Transverse colon (tissue), 4 donors: ENCODE data around the gene MCFD2. TPM values are rescaled to one million over a fixed set of nuclear protein-coding genes. Genes with fewer than 3 reads are reported as not detected.

Experiments
- DNase-seq: peaks from one replicate; pipeline ENCODE4 v3.0.0-alpha.2; 2019
- H3K27ac ChIP-seq, 4 donors: fragments of 200-600 bp; sonication (generic); 2 replicates each; pipeline ENCODE4 v1.5.1; 2016 to 2018; ENCODE audit warnings: inconsistent platforms in 4 of 4
- H3K27me3 ChIP-seq: fragments of 200-600 bp; sonication (generic); 2 replicates; pipeline ENCODE4 v1.5.1; 2017; ENCODE audit warnings: inconsistent platforms
- H3K36me3 ChIP-seq, 4 donors: fragments of 200-600 bp; sonication (generic); 2 replicates each; pipeline ENCODE4 v1.5.1; 2017 to 2019; ENCODE audit warnings: inconsistent platforms in 4 of 4
- H3K4me1 ChIP-seq, 4 donors: fragments of 200-600 bp; sonication (generic); 2 replicates each; pipeline ENCODE4 v1.5.1; 2017 to 2020; ENCODE audit warnings: inconsistent platforms in 4 of 4
- H3K4me3 ChIP-seq, 4 donors: fragments of 200-600 bp; sonication (generic); 1 replicate in 1 of 4; 2 replicates in 3 of 4; pipeline versions ENCODE4 v1.5.1 to v1.6.1; 2017 to 2019; ENCODE audit warnings: inconsistent platforms in 4 of 4
- H3K9me3 ChIP-seq, 2 donors: fragments of 200-600 bp; sonication (generic); 2 replicates each; pipeline ENCODE4 v1.5.1; 2017 to 2019; ENCODE audit warnings: inconsistent platforms in 2 of 2
- EP300 ChIP-seq: sonication (generic); formaldehyde crosslinking; IDR thresholded peaks from one replicate; pipeline ENCODE4 v1.6.1; 2017; ENCODE audit warnings: antibody characterized with exemption, low read depth
- POLR2A ChIP-seq: fragments of 450-650 bp; IDR thresholded peaks from one replicate; pipeline ENCODE4 v1.6.1; 2016; ENCODE audit warnings: antibody characterized with exemption, mild to moderate bottlenecking, moderate library complexity
- POLR2AphosphoS5 ChIP-seq, 3 donors: sonication (generic); formaldehyde crosslinking; IDR thresholded peaks; one replicate each; pipeline ENCODE4 v1.6.1; 2016; ENCODE audit warnings: antibody characterized with exemption in 3 of 3
- WGBS, 2 donors: methylation state at CpG; one replicate each; pipeline ENCODE4 v1.1.5; 2018; ENCODE audit warnings: low coverage in 1 of 2; 5-methylcytosine and 5-hydroxymethylcytosine counted together
- in situ Hi-C, 4 donors: fragments of 200-750 bp; cut with MboI; loops; one replicate each; pipeline versions ENCODE4 v1.15.0 to v1.15.1; 2017; ENCODE audit warnings: low sequenced_read_pairs in 3 of 4, low pct_ligation_motif_present in 1 of 4, low pct_unique_long_range_greater_than_20kb in 1 of 4
- intact Hi-C: fragments of 100-400 bp; cut with DNase I; formaldehyde crosslinking; loops from one replicate; pipeline ENCODE4 v1.15.1; 2023; ENCODE audit warnings: low total_unique reads
- total RNA-seq, 4 donors: library from RNA; depleted of rRNA; stranded (reverse); fragments of >200 nt; gene quantifications; one replicate each; pipeline ENCODE4 v1.1.0, GENCODE V29; 2016
- TF ChIP-seq, protein P1 (sequence below), 5 experiments: fragments of 200-600 bp in 3 of 5; fragments of 450-650 bp in 2 of 5; sonication (generic) in 3 of 5; IDR thresholded peaks; 1 replicate in 2 of 5; 2 replicates in 3 of 5; pipeline ENCODE4 v1.5.1; 2016 to 2017; ENCODE audit warnings: antibody characterized with exemption in 5 of 5, inconsistent platforms in 3 of 5, mild to moderate bottlenecking in 2 of 5, moderate library complexity in 1 of 5

The MCFD2 gene
- total RNA-seq, 4 donors from 2014 or later, result 14.5 to 40.1 (median 26.8) TPM

GRCh38 chr2:46871976-46872381 lies 43.6 kb downstream of the MCFD2 start:
- in situ Hi-C loops (no loop called here), intact Hi-C loops (no loop called here)
- H3K27me3 ChIP-seq, result no peaks in the 10 kb centered on the region
- no peaks in the 10 kb centered on the region for H3K36me3 ChIP-seq
- TF ChIP-seq EP300 (no peak), POLR2AphosphoS5 (IDR thresholded peaks at IDR 0.05) (no peak), POLR2A (no peak)
- TF ChIP-seq, protein P1, sequence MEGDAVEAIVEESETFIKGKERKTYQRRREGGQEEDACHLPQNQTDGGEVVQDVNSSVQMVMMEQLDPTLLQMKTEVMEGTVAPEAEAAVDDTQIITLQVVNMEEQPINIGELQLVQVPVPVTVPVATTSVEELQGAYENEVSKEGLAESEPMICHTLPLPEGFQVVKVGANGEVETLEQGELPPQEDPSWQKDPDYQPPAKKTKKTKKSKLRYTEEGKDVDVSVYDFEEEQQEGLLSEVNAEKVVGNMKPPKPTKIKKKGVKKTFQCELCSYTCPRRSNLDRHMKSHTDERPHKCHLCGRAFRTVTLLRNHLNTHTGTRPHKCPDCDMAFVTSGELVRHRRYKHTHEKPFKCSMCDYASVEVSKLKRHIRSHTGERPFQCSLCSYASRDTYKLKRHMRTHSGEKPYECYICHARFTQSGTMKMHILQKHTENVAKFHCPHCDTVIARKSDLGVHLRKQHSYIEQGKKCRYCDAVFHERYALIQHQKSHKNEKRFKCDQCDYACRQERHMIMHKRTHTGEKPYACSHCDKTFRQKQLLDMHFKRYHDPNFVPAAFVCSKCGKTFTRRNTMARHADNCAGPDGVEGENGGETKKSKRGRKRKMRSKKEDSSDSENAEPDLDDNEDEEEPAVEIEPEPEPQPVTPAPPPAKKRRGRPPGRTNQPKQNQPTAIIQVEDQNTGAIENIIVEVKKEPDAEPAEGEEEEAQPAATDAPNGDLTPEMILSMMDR (IDR thresholded peaks at IDR 0.05), result no peak
- DNase-seq, result no peak
- no peak overlapping the region for H3K27ac ChIP-seq
- H3K4me3 ChIP-seq, result no peak overlapping the region
- no peaks in the 10 kb centered on the region for H3K9me3 ChIP-seq
- peaks cover 7 to 35% (median 21%) of the 10 kb centered on the region in 4 donors for H3K4me1 ChIP-seq
- WGBS, 2 donors, result 94 to 97% methylated on average over 2 to 6 of the region's 6 CpGs

- Histone ChIP-seq H3K27ac (no peak overlapping the region), H3K4me3 (no peak overlapping the region), H3K4me1 (peaks cover 10 to 32% (median 26%) of the 10 kb centered on the region in 4 donors), H3K36me3 (no peaks in the 10 kb centered on the region), H3K9me3 (no peaks in the 10 kb centered on the region), H3K27me3 (no peaks in the 10 kb centered on the region)
- in situ Hi-C loops (no loop called here), intact Hi-C loops (no loop called here)
- DNase-seq, result no peak
- TF ChIP-seq, protein P1 (IDR thresholded peaks at IDR 0.05), result no peak
- no peak for TF ChIP-seq EP300
- no peak for TF ChIP-seq POLR2A
- TF ChIP-seq POLR2AphosphoS5 (IDR thresholded peaks at IDR 0.05), result no peak
- whole genome bisulfite sequencing, 2 donors, result 82 to 100% methylated on average over 1 to 8 of the region's 8 CpGs
Observed at GRCh38 chr2:46870051-46870839, 45.4 kb downstream of the MCFD2 start.

DNA sequence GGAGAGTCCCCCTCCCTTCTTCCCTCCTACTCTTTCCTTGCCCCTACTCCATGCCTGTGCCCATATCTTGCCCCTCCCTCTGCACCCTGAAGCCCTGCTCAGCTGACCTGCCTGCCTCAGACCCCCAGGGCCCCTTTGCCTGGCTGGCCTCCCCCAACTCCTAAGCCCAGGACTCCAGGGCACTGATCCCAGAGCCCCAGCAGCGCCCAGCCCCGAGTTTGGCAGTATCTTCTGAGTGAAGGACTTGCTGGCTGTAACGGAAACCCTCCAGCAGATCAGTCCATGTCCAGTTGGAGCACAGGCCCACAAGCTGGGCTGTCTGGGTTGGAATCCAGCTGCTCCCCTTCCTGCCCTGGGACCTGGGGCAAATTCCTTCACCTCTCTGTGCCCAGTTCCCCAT lies 46.0 kb downstream of the MCFD2 start:
- intact Hi-C loops, result no loop called here
- no peak for DNase-seq
- WGBS, 2 donors, result 72% methylated on average over 3 of the region's 3 CpGs; no CpG with 5 or more reads in 1 of the 2 donors
- H3K27ac ChIP-seq, result no peak overlapping the region
- no peaks in the 10 kb centered on the region for H3K36me3 ChIP-seq
- in situ Hi-C loops, result no loop called here
- no peak for TF ChIP-seq POLR2A
- no peak for TF ChIP-seq EP300
- TF ChIP-seq POLR2AphosphoS5 (IDR thresholded peaks at IDR 0.05), result no peak
- H3K27me3 ChIP-seq, result no peaks in the 10 kb centered on the region
- H3K9me3 ChIP-seq, result peaks cover 0 to 6% of the 10 kb centered on the region in 2 donors
- H3K4me1 ChIP-seq, result peaks cover 10 to 27% (median 23%) of the 10 kb centered on the region in 4 donors
- no peak overlapping the region for H3K4me3 ChIP-seq

GRCh38 chr2:46866770-46867246 lies 48.8 kb downstream of the MCFD2 start:
- WGBS, 2 donors, result 40 to 49% methylated on average over 2 to 11 of the region's 11 CpGs
- DNase-seq, result peak; percentile 85
- H3K9me3 ChIP-seq, result peaks cover 0 to 10% of the 10 kb centered on the region in 2 donors
- intact Hi-C loops, result no loop called here
- H3K36me3 ChIP-seq, result no peaks in the 10 kb centered on the region
- H3K27ac ChIP-seq, result peak overlapping the region; percentile 72 to 83 (median 81)
- no peak for TF ChIP-seq POLR2A
- TF ChIP-seq EP300, result peak; percentile 74
- TF ChIP-seq POLR2AphosphoS5 (IDR thresholded peaks at IDR 0.05), result peak in 2 of 3 donors; percentile 62 to 72
- H3K27me3 ChIP-seq, result no peaks in the 10 kb centered on the region
- no peak overlapping the region for H3K4me3 ChIP-seq
- H3K4me1 ChIP-seq, result peaks cover 3 to 13% (median 8%) of the 10 kb centered on the region in 4 donors
- in situ Hi-C loops, result no loop called here

DNA sequence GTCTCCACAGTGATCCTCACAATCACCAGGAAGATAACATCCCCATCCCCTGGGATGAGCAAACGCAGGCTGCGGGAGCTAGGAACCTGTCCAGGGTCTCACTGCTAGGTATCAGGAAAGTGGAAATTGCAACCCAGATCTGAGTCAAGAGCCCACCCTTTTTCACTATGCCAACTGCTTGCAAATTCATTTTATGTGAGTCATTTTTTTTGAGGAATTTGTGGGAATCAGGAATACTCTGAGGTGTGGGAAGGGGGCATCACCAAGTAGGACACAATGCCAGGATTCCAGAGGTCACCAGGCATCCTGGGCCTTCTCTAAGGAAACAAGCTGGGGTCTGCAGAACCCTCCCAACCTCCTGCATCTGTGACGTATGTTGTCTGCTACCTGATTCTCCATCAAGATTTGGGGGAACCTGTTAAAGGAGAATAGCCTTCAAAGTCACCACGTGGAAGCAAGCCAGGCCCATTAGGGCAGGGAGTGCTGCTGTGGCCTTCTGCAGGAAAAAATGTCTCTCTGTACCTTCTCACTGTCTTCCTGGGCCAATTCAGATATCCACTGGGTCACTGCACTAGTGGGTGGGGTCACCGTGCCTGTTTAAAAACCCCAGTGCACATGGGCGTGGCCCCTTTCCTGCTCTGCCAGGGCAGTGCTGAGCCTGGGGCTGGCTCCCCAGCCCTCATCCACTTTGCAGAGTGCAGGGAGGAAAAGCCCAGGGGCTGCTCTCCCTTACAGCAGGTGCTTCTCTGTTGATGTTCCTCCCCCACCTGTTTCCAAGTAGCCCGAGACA lies 50.2 kb downstream of the MCFD2 start:
- TF ChIP-seq POLR2AphosphoS5 (IDR thresholded peaks at IDR 0.05) (no peak), EP300 (no peak), POLR2A (no peak)
- TF ChIP-seq, protein P1 (IDR thresholded peaks at IDR 0.05), result no peak
- Histone ChIP-seq H3K4me1 (peaks cover 3 to 13% (median 8%) of the 10 kb centered on the region in 4 donors), H3K27me3 (no peaks in the 10 kb centered on the region), H3K9me3 (peaks cover 0 to 10% of the 10 kb centered on the region in 2 donors), H3K4me3 (no peak overlapping the region), H3K27ac (peak overlapping the region; percentile 72 to 83 (median 81)), H3K36me3 (no peaks in the 10 kb centered on the region)
- 75 to 100% methylated on average over 1 to 7 of the region's 7 CpGs for WGBS, 2 donors
- DNase-seq, result peak; percentile 61
- intact Hi-C loops (no loop called here), in situ Hi-C loops (no loop called here)
